ENCODE results near the gene PLCH2. TPM values are rescaled to one million over a fixed set of nuclear protein-coding genes. Genes with fewer than 3 reads are reported as not detected.

PLCH2 gene
- total and polyA plus RNA-seq, 9 of the 15 experiments (the other 6 are each of a cell fraction or from before 2014, with no cell fraction given), result 0.16 TPM; not detected in 8

- no peak for TF ChIP-seq FIP1L1 (IDR thresholded peaks at IDR 0.05; ENCODE audit: low read depth, low read length, poor library complexity, severe bottlenecking)
- TF ChIP-seq E4F1 (CRISPR knock-in tag; IDR thresholded peaks at IDR 0.05; ENCODE audit: borderline replicate concordance), result no peak
- TF ChIP-seq JUNB (CRISPR knock-in tag; conservative IDR thresholded peaks at IDR 0.05), result no peak
- no peak for TF ChIP-seq ZNF696 (CRISPR knock-in tag; conservative IDR thresholded peaks at IDR 0.05)
- TF ChIP-seq YBX1 (IDR thresholded peaks at IDR 0.05), result no peak
- TF ChIP-seq PKNOX1 (IDR thresholded peaks at IDR 0.05), result no peak
- no peak for TF ChIP-seq SMC3 (conservative IDR thresholded peaks at IDR 0.05; ENCODE audit: insufficient read depth, low read depth, low read length)
- no peak for TF ChIP-seq HNRNPL (IDR thresholded peaks at IDR 0.05; ENCODE audit: low read depth, low read length)
- TF ChIP-seq ZSCAN29 (IDR thresholded peaks at IDR 0.05), result no peak
- TF ChIP-seq ILK (tag; IDR thresholded peaks at IDR 0.05; ENCODE audit: borderline replicate concordance, low read depth), result no peak
- no peak for TF ChIP-seq HDAC3 (IDR thresholded peaks at IDR 0.05; ENCODE audit: borderline replicate concordance, partially characterized antibody)
- no peak for TF ChIP-seq RFX7 (CRISPR knock-in tag; IDR thresholded peaks at IDR 0.05)
- TF ChIP-seq FOXM1 (IDR thresholded peaks at IDR 0.05; ENCODE audit: low read depth), result no peak
- no peak for TF ChIP-seq FOXM1 (CRISPR knock-in tag; IDR thresholded peaks at IDR 0.05; ENCODE audit: low read depth)
- no peak for TF ChIP-seq DPF2 (IDR thresholded peaks at IDR 0.05)
- TF ChIP-seq MEF2D (tag; conservative IDR thresholded peaks at IDR 0.05; ENCODE audit: low read depth), result no peak
- no peak overlapping the region for H2AFZ ChIP-seq (ENCODE audit: low read depth, low read length)
- no peaks in the 10 kb centered on the region for H3K79me2 ChIP-seq (ENCODE audit: control insufficient read depth, insufficient read depth, low read length)
- no peak for DNase-seq (ENCODE audit: extremely low read depth in 1 of 4, low spot score in 3 of 4)
- peaks cover 3 to 52% of the 10 kb centered on the region in 2 experiments; a peak in 3 of 5 replicates for H3K27me3 ChIP-seq (ENCODE audit: control insufficient read depth in 2 of 2, insufficient read depth in 2 of 2, low read length in 2 of 2)
- H3K9me3 ChIP-seq (replicated peaks; ENCODE audit: control insufficient read depth, insufficient read depth, low read depth, low read length), result no peaks in the 10 kb centered on the region
- intact Hi-C loops (cut with micrococcal nuclease), result no loop called here
- in situ Hi-C loops (cut with MboI), result no loop called here
- no peak overlapping the region for H3K9ac ChIP-seq (ENCODE audit: insufficient read depth in 1 of 2, low read depth in 2 of 2, low read length in 2 of 2)
- H3K4me1 ChIP-seq (replicated peaks in 1 of 2; ENCODE audit: control insufficient read depth in 2 of 2, insufficient read depth in 2 of 2, low read length in 2 of 2), result peaks cover 0 to 86% of the 10 kb centered on the region in 2 experiments; a peak in 3 of 5 replicates
- ChIA-PET CTCF (ENCODE audit: low intra/inter-chr PET ratio) (no interaction called here), POLR2A (interaction anchor here (1.2 kb wide), 1 partner anchor 11 kb away, joined by 4 read pairs; no protein-coding TSS in a partner anchor)
- no peak for ATAC-seq
- 5% methylated on average over 18 of the region's 18 CpGs for WGBS (ENCODE audit: insufficient coverage, low coverage, missing lambda C conversion rate)
- H3K27ac ChIP-seq (ENCODE audit: extremely low read depth, low read depth, low read length), result no peak overlapping the region
- peaks cover 21% of the 10 kb centered on the region for H4K20me1 ChIP-seq (replicated peaks; ENCODE audit: control insufficient read depth, insufficient read depth, low read length)
- no peak overlapping the region for H3K4me3 ChIP-seq
- no peak overlapping the region for H3K4me2 ChIP-seq (ENCODE audit: insufficient read depth, low read length)
- no peak for FAIRE-seq
- H3K36me3 ChIP-seq (ENCODE audit: control insufficient read depth, insufficient read depth, low read length), result no peaks in the 10 kb centered on the region
- H3K9me1 ChIP-seq (ENCODE audit: control insufficient read depth, insufficient read depth, low read length), result peaks cover 3% of the 10 kb centered on the region
- no TSS peak for BruUV-seq (replicated peaks)
These were observed 4.3 kb downstream of the PLCH2 start for GRCh38 chr1:2480236-2480985.
